Endometrium (tissue), 2 donors: Measurements from ENCODE around the gene WWC2.

Source experiments
- FAIRE-seq: peaks from 2 replicates; lab custom pipeline; 2012; peaks lifted over from hg19 to GRCh38; lab: Jason Lieb, UNC
- donor health status: control.
- donor health status: control.

Gene WWC2

DNA sequence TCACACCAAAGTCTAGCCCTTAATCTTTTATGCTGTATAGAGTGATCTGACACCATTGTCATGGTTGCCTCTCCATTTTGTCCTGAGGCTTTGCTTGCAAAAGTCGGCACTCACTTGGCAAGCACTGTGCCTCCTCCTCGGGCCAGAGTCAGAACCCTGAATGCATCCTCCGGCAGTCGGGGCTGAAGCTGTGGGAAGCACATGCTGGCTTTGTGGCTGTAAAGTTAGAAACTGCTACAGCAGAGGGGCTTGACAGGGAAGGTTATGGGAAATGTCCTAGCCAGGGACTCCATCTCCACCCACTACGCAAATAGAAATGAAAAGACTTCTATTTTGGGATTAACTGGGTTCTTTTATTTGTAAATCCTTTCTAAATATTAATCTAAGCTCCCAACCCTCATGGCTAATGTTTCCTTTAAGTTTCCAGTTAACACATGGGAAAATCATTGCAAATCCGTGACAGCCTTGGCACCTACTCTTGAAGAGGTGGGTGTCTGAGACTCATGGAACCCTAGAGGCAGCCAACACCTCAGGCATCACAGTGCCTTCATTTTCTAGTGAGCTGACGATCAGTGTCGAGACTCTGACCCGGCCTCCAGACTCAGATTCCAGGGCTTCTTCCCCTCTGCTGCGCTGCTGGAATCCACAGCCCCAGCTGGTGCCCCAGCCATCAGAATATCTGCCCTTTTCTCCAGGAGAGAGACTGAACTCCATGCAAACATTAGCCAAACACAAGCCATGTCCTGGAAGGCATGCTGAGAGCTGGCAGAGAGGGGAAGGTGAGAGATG, 231.1 kb downstream of the WWC2 start:
- no peak for FAIRE-seq

GRCh38 chr4:183330841-183331240, 231.8 kb downstream of the WWC2 start:
- FAIRE-seq: no peak

GRCh38 chr4:183332447-183332846, 233.4 kb downstream of the WWC2 start:
- no peak for FAIRE-seq

GRCh38 chr4:183333202-183333601, 234.1 kb downstream of the WWC2 start:
- FAIRE-seq: no peak

GRCh38 chr4:183333983-183334382, 234.9 kb downstream of the WWC2 start:
- FAIRE-seq: no peak

GRCh38 chr4:183335369-183335940, 236.4 kb downstream of the WWC2 start:
- FAIRE-seq: no peak

GRCh38 chr4:183337349-183337748, 238.3 kb downstream of the WWC2 start:
- FAIRE-seq: no peak

- FAIRE-seq: no peak
Observed at GRCh38 chr4:183337833-183338232, 238.8 kb downstream of the WWC2 start.

- FAIRE-seq: no peak
Observed at GRCh38 chr4:183342541-183343533, 243.8 kb downstream of the WWC2 start.

- FAIRE-seq: no peak
Observed at GRCh38 chr4:183343730-183344129, 244.7 kb downstream of the WWC2 start.

GRCh38 chr4:183344523-183345255, 245.6 kb downstream of the WWC2 start:
- FAIRE-seq: no peak

- no peak for FAIRE-seq
Observed at GRCh38 chr4:183345261-183345660, 246.2 kb downstream of the WWC2 start.

DNA sequence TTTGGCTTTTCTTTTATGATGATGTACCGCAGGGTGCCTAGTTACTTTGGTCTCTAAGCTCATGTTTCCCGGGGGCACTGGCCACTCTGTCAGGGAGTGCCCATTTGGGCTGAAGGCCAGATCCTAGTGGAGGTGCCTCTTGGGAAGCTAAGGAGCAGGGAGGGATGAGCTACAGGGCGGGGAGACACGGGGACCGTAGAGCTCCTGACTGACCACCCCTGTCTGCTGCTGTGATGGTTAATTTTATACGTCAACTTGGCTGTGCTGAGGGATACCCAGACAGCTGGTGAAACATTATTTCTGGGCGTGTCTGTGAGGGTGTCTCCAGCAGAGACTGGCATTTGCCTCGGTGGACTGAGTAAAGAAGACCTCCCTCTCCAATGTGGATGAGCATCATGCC, 248.1 kb downstream of the WWC2 start:
- no peak for FAIRE-seq

DNA sequence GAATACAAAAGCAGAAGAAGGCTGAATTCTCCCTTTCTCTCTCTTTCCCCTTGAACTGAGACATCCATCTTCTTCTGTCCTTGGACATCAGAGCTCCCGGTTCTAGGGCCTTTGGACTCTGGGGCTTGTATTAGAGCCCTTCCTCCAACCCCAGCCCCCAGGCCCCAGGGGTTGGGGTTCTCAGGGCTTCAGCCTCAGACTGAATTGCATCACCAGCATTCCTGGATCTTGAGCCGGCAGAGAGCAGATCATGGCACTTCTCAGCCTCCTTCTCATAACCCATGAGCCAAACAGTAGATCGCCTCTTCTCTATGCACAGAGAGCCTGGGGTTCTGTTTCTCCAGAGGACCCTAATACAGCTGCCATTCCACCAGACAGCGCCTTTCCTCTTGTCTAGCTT, 248.5 kb downstream of the WWC2 start:
- no peak for FAIRE-seq

DNA sequence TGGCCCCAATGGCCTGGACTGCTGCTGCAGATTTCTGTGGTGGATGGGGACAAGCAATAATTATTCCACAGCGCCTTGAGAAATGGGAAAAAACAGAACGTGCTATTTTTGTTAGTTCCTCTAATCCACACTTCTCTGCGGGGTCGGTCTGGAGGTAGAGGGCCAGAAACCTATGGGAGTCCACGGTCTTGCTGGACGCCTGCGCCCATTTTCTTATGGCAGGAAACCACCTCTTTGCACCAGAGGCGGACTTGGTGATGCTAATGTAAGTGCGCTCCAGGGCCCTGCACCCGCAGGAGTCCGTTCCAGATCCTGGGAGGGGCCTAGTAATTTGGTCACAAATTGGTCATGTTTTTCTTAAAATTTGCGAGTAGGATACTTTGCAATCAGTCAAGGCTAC, 249.1 kb downstream of the WWC2 start:
- no peak for FAIRE-seq

DNA sequence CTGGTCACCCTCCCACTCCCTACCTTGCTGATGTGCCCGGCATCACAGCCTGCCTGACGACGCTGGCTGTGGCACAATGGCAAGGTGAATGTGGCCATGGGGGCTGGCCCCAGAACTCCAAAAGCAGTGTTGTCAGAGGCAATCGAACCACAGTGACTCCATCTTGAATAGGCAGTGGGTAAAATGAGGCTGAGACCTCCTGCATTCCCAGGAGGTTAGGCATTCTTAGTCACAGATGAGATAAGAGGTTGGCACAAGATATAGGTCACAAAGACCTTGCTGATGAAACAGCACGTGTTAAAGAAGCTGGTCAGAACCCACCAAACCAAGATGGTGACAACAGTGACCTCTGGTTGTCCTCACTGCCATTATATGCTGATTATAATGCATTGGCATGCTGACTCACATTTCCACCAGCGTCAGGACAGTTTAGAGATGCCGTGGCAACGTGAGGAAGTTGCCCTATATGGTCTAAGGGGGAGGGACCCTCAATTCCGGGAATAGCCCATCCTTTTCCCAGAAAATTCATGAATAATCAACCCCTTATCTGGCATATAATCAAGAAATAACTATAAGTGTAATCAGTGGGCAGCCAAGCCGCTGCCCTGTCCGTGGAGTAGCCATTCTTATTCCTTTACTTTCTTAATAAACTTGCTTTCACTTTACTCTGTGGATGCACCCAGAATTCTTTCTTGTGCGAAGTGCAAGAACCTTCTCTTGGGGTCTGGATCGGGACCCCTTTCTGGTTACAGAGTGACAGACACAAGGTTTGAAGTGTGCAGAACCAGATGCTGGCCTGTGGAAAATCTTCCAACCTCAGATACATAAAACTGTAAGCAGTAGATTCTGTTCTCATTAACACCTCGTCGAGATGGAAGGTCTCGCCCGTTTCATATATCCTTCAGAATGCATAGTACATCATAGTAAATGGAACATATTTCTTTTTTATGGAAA, 249.9 kb downstream of the WWC2 start:
- no peak for FAIRE-seq

DNA sequence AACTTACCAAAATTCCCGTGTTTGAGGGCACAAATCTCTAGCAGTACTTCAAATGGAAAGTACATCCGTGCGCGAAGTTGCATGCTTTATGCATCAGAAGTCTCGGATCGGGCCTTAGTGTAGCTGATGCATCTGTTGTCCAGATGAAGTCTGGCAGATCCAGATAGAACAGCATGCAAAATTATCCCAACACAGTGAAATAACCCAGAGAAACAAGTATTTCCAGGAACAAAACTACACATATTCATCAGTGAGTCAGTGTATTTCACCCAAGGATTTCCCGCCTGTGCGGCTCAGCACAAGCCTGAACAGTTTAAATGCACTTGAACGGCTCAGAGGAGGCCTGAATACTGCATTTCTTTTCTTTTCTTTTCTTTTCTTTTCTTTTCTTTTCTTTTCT, 250.6 kb downstream of the WWC2 start:
- no peak for FAIRE-seq

DNA sequence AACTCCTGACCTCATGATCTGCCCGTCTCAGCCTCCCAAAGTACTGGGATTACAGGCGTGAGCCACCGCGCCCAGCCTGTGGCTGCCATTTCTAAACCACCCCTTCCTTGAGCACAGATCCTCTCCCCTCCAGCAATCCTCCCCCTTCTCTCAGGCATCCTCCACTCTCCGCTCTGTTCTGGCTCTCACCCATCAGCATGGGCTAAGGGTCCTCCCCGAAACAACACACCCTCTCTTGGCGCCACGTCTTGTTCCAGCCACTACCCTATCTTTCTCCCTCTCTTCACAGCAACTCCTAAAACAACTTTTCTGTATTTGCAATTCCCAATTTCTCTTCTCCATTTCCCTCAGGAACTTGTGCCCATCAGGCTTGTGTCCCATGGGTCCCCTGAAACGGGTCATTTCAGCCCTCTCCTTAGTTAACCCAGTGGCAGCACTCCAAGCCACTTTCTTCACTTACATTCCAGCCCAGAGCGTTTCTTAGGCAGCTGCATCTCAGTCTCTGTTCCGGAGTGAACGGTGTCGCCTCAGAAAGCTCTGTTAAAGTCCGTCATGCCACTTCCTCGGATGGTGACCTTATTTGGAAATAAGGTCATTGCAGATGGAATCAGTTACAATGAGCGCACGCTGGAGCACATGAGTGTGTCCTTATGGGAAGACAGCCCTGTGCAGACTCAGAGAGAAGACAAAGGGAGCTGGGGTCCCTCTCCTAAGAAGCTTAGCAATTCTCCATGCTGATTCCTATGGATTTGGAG, 251.4 kb downstream of the WWC2 start:
- FAIRE-seq: no peak

- FAIRE-seq: no peak
Observed at GRCh38 chr4:183352546-183352945, 253.5 kb downstream of the WWC2 start.

- FAIRE-seq: no peak
Observed at GRCh38 chr4:183353557-183353956, 254.5 kb downstream of the WWC2 start.
